Subcutaneous adipose tissue (tissue), 4 donors: Measurements from ENCODE around the gene HTRA1. TPM values are rescaled to one million over a fixed set of nuclear protein-coding genes. Genes with fewer than 3 reads are reported as not detected.

Experiments
- CTCF ChIP-seq: fragments of 450-650 bp; IDR thresholded peaks from one replicate; pipeline ENCODE4 v1.5.1; 2016; ENCODE audit warnings: low read depth, mild to moderate bottlenecking, control low read depth, antibody characterized with exemption, moderate library complexity
- total RNA-seq, 4 donors: library from RNA; depleted of rRNA; stranded (reverse); fragments of >200 nt; gene quantifications; one replicate each; pipeline ENCODE4 v1.1.0, GENCODE V29; 2016

Gene HTRA1
- total RNA-seq, 4 donors from 2014 or later: 135 to 402 (median 304) TPM

GRCh38 chr10:122530177-122530576 lies 68.8 kb downstream of the HTRA1 start:
- no peak for TF ChIP-seq CTCF

DNA sequence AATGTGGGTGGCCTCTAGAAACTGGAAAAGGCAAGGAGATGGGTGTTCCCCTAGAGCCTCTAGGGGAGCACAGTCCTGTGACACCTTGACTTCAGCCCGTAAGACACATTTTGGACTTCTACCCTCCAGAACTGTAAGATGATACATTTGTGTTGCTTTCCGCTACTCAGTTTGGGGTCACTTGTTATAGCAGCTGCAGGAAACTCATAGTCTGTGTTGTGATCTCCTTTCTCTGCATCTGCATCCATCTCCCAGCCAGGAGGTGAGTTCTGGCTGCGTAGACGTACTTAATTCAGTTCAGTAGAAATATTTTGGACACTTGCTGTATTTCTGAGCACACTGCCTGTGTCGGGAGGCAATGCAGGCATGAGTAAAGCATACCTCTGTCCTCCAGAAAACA lies 69.9 kb downstream of the HTRA1 start:
- TF ChIP-seq CTCF: no peak

DNA sequence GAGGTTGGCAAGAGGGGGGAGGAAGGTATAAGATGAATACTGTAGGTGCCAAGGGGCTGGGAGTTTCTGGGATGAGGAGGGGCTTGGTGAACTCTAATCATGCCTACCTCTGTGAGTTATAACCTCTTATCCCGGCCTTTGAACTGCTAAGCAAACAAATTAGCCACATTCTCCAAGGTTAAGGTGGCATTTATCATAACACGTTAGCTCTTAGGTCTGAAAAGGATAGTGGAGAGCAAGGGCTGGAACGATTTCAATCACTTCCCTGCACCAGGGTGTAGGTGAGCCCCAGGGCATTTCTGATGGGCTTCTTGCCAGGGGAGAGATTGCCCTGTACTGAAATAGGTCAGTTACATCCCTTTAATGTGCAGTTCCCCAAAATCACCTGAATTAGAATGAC lies 70.6 kb downstream of the HTRA1 start:
- TF ChIP-seq CTCF: no peak

GRCh38 chr10:122532601-122533296 lies 71.4 kb downstream of the HTRA1 start:
- TF ChIP-seq CTCF: no peak

DNA sequence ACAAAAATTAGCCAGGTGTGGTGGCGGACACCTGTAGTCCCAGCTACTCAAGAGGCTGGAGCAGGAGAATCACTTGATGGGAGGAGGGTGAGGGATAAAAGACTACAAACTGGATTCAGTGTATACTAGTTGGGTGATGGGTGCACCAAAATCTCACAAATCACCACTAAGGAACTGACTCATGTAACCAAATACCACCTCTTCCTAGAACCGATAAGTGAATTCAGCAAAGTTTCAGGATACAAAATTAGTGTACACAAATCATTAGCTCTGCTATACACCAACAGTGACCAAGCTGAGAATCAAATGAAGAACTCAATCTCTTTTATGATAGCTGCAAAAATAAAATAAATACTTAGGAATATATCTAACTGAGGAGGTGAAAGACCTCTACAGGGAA lies 76.2 kb downstream of the HTRA1 start:
- TF ChIP-seq CTCF: no peak

DNA sequence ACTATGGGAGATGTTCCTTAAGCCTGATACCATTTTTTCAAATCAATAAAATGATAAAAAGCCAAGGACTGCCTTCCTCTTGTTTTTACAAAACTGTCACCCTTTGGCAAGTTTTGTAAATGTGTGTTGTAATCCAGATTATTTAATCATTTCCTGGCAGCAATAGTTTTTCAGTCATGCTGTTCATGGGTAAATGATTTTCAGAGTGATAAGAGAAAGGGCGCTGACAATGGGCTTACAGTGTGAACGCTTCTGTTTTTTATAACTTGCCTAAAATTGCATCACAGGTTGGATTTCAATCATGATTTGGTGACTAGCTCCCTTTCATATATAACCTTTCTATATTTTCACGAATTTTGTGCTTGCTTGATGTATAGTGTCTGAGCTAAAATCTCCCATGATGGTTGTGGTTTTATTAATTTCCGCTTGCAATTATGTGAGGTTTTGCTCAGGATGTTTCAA lies 80.2 kb downstream of the HTRA1 start:
- no peak for TF ChIP-seq CTCF

DNA sequence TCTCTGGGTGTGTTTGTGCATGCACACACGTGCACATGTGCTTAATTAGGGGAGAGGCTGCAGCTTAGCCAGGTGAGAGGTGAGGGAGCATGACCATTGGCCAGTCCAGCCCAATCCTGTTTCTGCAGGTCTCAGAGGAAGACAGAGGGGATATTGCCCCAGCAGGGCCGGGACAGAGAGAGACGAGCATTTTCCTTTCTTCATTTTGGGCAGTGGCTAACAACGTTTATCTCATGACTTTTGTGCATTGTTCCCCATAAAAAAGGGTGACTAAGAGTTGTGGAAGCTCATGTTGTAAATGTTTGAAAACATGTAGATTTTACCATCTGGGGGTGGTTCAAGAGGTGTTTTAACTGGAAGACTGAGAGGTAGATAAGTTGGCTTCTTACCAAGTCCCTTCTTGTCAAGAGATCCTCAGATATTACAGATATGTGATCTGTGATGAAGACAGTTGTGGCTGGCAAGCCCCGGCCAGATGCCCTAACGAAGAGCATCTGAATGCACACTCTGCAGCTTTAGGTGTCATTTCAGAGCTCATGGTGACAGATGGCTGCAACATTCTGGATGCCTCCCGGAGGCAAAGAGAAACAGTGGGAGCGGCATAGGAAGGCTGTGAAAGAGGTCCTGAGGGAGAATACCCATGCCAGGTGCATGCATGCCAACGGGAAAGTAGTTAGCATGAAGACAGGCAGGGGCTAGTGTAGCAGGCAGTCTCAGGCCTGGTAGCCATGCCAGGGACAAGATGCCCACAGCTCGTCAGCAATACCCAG lies 82.5 kb downstream of the HTRA1 start:
- TF ChIP-seq CTCF: no peak
